PC-9 (cell line): ENCODE results near the gene DNMBP.

Experiments used
- CTCF ChIP-seq: fragments of 200-600 bp; sonication (generic); conservative IDR thresholded peaks from 2 replicates; pipeline ENCODE4 v1.6.1; 2017; ENCODE audit warnings: mixed run types, antibody characterized with exemption, mild to moderate bottlenecking, moderate library complexity
- EZH2 ChIP-seq: fragments of 200-600 bp; sonication (generic); IDR thresholded peaks from 2 replicates; pipeline ENCODE4 v1.8.0; 2017; ENCODE audit warnings: antibody characterized with exemption, low read depth

- TF ChIP-seq EZH2 (no peak), CTCF (no peak)
These were observed 33.6 kb upstream of the DNMBP start for GRCh38 chr10:100043344-100043743.
